Measurements from ENCODE around the gene TMEM242. TPM values are rescaled to one million over a fixed set of nuclear protein-coding genes. Genes with fewer than 3 reads are reported as not detected.

TMEM242 gene
- total RNA-seq, 1 donor from 2014 or later = 13.2 TPM

- no peak for ATAC-seq
- intact Hi-C loops (cut with DNase I) = loop anchor here (5.0 kb wide), 1 partner anchor 1502 kb away; no protein-coding TSS in a partner anchor
- DNase-seq (ENCODE audit: low spot score) = no peak
Observed at GRCh38 chr6:157263881-157264397, 59.4 kb downstream of the TMEM242 start.

- no peak for DNase-seq (ENCODE audit: low spot score)
- ATAC-seq = peak; percentile 33
- intact Hi-C loops (cut with DNase I) = loop anchor here (5.0 kb wide), 1 partner anchor 1501 kb away; no protein-coding TSS in a partner anchor
Observed at GRCh38 chr6:157263146-157263545, 60.2 kb downstream of the TMEM242 start.

DNA sequence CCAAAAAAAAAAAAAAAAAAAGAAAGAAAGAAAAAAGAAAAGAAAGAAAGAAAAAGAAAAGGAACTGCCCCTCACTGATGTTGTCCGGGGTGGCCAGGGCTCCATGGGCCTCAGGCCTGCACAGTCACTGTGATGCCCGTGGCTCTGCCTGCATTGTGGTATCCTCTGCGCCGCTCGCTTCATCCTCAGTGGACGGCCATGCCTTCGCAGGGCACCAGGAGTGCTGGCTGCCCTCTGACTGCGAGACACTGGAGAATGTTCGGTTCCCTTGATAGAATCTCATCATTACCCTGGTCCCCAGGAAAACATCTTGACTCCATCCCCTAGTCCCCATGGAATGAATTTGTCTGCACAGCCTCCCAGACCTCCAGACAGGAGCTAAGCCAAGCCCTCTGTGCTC is 61.7 kb downstream of the TMEM242 start:
- intact Hi-C loops (cut with DNase I) = loop anchor here (5.0 kb wide), 1 partner anchor 1499 kb away; no protein-coding TSS in a partner anchor
- DNase-seq (ENCODE audit: low spot score) (no peak), ATAC-seq (no peak)

GRCh38 chr6:157260735-157261410 is 62.4 kb downstream of the TMEM242 start:
- DNase-seq (ENCODE audit: low spot score) = no peak

DNA sequence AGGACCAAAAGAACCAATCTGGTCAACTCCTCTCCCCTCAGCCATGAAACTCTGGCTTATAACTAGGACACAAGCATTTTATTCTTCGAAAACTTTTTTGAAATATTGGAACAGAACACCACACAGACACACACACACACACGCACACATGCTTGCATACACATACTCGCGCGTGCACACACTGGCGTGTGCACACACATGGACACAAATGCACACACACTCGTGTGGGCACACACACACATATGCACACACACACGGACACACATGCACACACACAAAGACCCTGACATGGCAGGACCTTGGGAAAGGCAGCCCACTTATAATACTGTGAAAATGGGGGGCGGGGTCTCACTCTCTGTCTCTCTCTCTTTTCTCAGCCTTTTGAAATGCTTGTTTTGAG is 63.9 kb downstream of the TMEM242 start:
- DNase-seq (ENCODE audit: low spot score) (no peak), ATAC-seq (no peak)
- intact Hi-C loops (cut with DNase I) = no loop called here

More at GRCh38 chr6:157260735-157261410, 62.4 kb downstream of the TMEM242 start:
- intact Hi-C loops (cut with DNase I) = loop anchor here (5.0 kb wide), 1 partner anchor 1499 kb away; no protein-coding TSS in a partner anchor
- no peak for ATAC-seq

DNA sequence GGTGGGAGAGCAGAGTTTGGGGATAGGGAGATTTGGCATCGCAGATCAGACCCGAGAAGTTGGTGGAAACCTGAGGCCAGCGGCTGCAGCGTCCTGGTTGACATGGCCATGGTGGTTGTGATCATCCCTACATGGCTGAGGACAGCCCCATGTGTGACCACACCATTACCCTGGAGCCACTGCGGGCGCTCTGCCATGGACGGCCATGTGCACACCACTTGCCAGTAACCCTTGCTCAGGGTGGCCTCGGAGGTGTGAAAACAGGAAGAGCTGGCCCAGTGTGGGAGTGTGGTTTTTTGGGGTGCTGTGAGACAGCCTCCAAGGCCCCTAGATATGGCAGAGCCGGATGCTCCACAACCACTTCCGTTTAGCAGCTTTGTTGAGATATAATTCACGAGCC is 64.4 kb downstream of the TMEM242 start:
- intact Hi-C loops (cut with DNase I) = no loop called here
- ATAC-seq = peak; percentile 27
- no peak for DNase-seq (ENCODE audit: low spot score)

DNA sequence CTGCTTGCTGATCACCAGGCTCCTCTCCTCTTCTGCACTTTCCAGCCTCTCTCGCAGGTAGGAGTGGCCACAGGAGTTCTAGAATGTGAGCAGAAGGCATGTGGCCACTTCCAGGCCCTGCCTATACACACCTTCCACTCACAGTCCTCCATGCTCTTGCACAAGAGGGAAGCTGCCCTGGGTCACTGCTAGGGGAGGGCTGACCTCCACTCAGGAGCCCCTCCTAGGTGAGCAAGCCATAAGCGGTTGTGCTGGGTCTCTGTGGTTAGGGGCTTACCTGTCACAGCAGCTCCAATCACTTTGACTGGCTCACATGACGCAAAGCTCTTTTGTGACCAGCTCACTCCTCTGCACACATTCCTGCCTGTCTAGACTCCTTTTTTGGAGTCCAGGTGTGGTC is 68.2 kb downstream of the TMEM242 start:
- DNase-seq (ENCODE audit: low spot score) (no peak), ATAC-seq (no peak)

DNA sequence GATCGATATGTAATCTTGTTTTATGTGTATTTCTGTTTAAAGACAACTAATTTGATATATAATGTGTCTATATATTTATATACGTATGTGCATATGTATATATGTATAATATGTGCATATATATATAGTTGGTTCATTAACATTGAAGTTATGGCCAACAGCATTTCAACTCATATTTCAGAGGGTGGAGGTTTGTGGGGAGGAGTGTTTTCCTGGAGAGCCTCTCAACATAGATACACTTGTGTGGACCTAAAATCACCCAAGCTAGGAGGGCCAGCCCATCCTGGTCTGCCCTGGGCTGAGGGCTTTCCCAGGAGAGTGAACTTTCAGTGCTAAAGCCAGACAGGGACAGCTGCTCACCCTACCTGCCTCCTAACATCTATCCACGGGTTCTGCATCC is 68.8 kb downstream of the TMEM242 start:
- DNase-seq (ENCODE audit: low spot score) (no peak), ATAC-seq (no peak)
- intact Hi-C loops (cut with DNase I) = no loop called here

More for the DNA sequence above, 68.2 kb downstream of the TMEM242 start:
- intact Hi-C loops (cut with DNase I) = no loop called here

DNA sequence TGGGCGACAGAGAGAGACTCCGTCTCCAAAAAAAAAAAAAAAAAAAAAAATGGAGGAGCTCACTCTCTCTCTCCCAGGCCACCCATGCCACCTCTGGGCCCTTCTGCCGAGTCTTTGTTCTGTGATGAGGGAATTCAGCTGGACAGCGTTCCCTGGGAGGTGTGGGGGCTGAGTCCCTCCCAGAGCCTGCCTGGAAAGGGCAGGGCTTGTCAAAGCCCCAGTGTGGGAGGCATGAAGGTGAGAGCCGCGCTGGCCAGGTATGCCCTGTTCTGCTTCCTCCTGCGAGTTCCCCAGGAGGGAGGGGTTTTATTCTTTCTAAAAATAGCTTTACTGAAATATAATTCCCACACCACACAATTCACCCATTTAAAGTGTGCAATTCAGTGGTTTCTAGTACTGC is 69.6 kb downstream of the TMEM242 start:
- ATAC-seq (no peak), DNase-seq (ENCODE audit: low spot score) (no peak)
- intact Hi-C loops (cut with DNase I) = no loop called here

DNA sequence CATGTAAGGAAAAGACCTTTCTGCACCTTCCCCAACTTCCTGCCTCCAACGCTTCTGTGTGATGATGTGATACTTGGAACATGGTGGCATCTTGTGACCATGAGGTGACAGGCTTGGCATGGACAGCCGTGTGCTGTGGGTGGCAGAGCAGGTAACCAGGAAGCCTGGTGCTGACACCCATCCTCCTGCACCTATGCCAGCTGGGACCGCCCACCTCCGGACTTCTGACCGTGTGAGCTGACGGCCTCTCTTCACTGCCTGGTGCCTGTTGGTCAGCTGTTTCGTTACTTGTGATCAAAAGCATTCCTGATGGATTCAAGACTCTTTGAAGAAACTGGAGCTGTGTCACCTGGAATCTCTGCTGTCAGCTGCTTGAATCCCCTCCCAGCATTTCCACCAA is 70.3 kb downstream of the TMEM242 start:
- ATAC-seq = no peak
- no peak for DNase-seq (ENCODE audit: low spot score)
- intact Hi-C loops (cut with DNase I) = no loop called here

DNA sequence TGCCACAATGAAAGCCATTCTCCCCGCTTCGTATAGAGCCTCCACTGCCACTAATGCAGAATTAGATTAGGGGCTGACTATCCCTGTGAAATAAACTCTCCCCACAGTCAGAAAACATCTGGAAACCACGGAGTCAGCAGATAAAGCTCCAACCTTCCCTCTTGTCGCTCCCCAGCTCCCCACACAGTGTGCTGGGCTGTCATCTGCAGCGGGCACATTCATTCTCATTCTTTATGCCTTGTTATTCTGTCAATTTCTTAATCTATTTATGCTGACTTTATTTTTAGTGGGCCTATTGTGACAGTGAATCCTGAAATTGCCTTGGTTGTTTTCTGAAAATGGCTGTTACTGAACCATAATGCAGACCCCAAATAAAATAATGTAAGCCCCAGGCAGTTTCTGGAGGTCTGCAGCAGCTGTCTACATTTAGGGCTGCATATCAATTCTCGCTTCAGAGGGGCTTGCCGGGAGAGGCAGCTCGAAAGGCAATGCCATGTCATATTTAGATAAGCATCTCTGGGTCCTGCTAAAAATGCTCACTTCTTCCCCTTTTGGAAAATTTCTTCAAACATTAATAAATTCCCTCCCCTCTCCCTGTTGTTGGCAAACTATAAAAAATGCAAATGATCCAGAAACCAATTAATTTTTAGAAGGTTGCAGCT is 71.6 kb downstream of the TMEM242 start:
- no peak for ATAC-seq
- intact Hi-C loops (cut with DNase I) = no loop called here
- DNase-seq (ENCODE audit: low spot score) = no peak

GRCh38 chr6:157249826-157250225 is 73.5 kb downstream of the TMEM242 start:
- intact Hi-C loops (cut with DNase I) = no loop called here
- ATAC-seq = no peak
- no peak for DNase-seq (ENCODE audit: low spot score)

DNA sequence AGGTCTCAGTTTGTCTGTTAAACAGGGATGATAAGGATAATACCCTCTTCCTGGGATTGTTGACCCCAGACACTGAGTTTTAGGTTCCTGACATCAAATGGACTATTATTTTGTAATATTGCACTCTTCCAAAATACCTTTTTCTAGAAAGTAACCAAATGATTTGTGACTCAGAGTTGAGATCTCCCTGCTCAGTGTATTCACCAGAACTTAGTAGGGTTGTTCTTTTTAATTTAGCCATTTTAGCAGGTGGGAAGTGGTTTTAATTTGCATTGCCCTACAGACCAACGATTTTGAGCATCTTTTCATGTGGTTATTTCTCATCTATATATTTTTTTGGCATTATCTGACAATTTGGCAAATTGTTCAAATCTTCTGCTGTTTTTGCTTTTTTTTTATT is 75.1 kb downstream of the TMEM242 start:
- ATAC-seq (no peak), DNase-seq (ENCODE audit: low spot score) (no peak)
- intact Hi-C loops (cut with DNase I) = no loop called here

DNA sequence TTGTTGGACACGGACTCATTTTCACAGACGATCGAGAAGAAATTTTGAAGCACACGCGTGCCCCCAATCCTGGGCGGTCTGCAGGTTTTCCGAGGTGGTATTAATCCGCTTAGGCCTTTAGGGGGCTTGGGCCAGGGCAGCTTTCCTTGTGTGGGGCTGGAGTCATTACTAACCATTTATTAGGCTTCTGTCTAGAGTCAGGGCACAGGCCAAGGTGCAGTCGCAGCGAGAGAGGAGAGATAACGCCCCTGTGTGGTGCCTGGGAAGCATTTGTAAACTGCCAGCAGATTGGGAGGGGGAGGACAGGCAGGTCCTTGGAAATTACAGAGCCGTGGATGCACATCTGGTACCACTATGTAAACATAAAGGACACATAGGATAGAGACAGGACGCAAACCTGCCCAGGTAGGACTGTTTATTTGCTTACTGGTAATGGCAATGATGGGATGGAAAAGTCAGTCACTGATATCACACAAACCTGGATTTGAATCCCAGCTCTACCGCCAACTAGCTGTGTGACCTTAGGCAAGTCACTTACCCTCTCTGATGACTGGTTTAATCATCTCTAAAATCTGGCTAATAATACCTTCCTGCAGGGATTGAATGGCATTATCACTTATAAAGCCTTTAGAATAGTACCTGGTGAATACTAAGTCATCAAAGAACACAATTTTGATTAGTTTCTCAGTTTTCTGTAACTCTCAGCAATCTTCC is 76.4 kb downstream of the TMEM242 start:
- DNase-seq (ENCODE audit: low spot score) (no peak), ATAC-seq (no peak)
- intact Hi-C loops (cut with DNase I) = no loop called here

DNA sequence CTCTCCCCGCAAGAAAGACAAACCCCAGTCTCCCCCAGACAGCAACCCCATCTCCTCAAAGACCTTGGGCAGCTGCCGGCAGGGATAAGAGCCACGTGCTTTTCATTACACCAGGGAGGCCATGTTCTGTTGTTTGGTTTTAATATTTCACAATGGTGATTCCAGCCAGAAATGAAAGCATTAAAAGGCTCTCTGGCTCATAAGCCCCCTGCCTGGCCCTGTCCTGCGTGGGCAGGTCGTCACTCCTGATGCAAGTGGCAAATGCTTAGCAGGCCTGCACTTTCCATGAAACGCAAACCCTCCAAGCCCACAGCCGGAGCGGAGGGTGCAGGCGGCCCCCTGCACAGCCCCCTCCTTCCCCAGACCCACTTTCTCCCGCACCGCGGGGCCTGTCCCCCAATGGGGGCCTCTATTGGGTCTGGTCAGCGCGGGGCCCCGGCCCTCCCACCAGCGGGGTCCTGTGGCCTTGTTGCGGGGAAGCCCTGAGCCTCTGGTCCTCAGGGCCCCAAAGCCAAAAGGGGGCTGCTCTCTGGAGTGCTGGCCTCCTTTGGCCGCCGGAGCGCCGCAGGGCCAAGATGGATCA is 77.2 kb downstream of the TMEM242 start:
- ATAC-seq = peak; percentile 79
- DNase-seq (ENCODE audit: low spot score) = no peak
- intact Hi-C loops (cut with DNase I) = no loop called here

GRCh38 chr6:157245436-157245835 is 77.9 kb downstream of the TMEM242 start:
- intact Hi-C loops (cut with DNase I) = no loop called here
- ATAC-seq = peak; percentile 14
- no peak for DNase-seq (ENCODE audit: low spot score)

DNA sequence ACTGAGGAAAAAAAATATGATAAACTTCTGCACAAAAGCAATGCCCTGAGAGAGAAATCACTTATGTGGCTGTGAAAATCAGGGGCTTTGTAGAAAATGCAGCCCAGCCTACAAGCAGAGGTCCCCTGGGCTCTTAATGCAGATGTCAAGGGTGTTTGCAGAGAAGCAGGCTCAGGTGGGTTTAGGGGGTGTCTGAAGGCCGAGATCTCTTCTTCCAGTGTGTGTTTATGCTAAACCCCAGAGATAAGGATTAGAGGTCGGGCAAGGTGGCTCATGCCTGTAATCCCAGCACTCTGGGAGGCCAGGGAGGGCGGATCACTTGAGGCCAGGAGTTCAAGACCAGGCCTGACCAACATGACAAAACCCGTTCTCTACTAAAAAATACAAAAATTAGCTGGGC is 78.5 kb downstream of the TMEM242 start:
- ATAC-seq (no peak), DNase-seq (ENCODE audit: low spot score) (no peak)
- intact Hi-C loops (cut with DNase I) = no loop called here

GRCh38 chr6:157244175-157244574 is 79.1 kb downstream of the TMEM242 start:
- ATAC-seq (no peak), DNase-seq (ENCODE audit: low spot score) (no peak)
- intact Hi-C loops (cut with DNase I) = no loop called here

DNA sequence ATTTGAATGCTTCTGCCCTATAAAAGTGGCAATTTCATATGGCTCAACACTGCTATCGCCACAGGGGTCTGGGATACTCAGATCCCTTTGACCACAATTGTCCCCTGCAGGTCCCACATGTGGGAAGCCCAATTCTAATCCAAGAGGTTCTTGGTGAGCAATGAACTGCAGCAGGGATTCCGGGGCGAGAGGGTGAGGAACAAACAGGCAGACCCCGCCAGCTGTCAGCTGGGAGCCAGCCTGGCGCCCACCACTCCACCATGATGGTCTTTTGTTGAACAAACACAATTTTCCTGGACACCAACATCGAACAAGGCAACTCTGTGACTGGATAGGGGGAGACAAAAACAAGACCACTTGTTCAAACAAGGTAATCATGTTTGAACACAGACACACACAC is 80.5 kb downstream of the TMEM242 start:
- ATAC-seq (no peak), DNase-seq (ENCODE audit: low spot score) (no peak)
- intact Hi-C loops (cut with DNase I) = no loop called here

DNA sequence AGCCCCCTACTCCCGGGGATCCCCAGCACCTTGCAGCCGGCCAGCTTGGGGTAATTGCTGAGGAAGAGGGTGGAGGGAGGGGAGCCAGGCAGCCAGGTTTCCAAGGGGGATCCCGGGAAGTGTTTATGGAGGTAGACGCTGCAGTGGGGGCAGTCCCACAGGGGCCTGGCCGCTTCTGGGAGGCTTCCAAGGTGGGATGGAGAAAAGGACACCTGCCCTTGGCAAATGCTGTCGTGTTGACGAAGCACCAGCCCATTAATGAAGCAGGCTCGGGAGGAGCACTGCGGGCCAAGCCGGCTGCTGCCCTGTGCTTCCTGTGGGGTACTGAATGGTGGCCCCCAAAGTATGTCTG is 82.4 kb downstream of the TMEM242 start:
- intact Hi-C loops (cut with DNase I) = no loop called here
- ATAC-seq (no peak), DNase-seq (ENCODE audit: low spot score) (no peak)
